Hematopoietic multipotent progenitor cell treated with erythropoietin and hydrocortisone succinate and interleukin-3 and kit ligand, for 8 days (in vitro differentiated cells): ENCODE data around the gene CYP4Z1.
"Not testable (repeated sequence)": the region's sequence is repeated elsewhere in the genome, so short reads cannot be mapped to it uniquely, and the experiment has no call there.

ENCODE experiments used
- DNase-seq: peaks from one replicate; pipeline ENCODE4 v3.0.0-alpha.2; 2015

The CYP4Z1 gene, protein sequence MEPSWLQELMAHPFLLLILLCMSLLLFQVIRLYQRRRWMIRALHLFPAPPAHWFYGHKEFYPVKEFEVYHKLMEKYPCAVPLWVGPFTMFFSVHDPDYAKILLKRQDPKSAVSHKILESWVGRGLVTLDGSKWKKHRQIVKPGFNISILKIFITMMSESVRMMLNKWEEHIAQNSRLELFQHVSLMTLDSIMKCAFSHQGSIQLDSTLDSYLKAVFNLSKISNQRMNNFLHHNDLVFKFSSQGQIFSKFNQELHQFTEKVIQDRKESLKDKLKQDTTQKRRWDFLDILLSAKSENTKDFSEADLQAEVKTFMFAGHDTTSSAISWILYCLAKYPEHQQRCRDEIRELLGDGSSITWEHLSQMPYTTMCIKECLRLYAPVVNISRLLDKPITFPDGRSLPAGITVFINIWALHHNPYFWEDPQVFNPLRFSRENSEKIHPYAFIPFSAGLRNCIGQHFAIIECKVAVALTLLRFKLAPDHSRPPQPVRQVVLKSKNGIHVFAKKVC

DNA sequence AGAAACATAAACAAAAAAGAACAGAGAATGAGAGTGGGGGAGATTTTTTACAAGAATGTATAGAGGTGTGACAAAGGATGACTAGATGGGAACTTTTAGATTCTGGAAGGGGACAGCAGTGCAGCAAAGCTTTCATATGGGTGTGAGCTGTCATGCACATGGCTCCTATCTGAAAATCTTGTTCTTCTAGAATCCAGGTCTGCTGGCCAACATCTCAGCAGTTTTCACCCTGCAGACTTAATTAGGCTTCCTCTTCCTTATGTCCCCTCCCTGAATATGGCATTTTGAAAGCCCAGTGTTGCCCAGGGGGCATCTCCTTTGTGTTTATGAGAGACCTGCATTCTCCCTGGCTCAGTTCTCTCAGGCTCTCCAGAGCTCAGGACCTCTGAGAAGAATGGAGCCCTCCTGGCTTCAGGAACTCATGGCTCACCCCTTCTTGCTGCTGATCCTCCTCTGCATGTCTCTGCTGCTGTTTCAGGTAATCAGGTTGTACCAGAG is at the start of gene CYP4Z1:
Gene CYP4Z1 (plus strand): TSS at position 135 of the 498 bp plus-strand sequence. CDS start 260 bp downstream, at position 395.
- no peak for DNase-seq

DNA sequence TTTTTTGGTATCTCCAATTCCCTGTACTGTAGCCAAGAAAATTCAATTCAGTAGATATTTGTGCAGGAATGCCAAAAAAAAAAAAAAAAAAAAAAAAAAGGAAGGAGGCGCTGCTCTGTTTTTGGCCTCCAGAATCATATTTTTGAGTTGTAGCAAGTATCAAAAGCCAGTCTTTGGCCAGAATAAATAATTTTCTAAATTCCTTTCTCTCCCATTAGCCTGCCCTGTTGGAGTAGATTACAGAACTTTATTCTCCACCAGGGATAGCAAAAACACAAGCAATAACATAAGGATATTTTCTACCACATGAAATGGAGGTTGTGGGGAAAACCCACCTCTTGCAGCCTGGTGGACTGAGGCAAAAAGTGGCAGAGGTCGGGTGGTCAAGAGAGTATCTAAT is 46.0 kb upstream of the CYP4Z1 start:
- no peak for DNase-seq

DNA sequence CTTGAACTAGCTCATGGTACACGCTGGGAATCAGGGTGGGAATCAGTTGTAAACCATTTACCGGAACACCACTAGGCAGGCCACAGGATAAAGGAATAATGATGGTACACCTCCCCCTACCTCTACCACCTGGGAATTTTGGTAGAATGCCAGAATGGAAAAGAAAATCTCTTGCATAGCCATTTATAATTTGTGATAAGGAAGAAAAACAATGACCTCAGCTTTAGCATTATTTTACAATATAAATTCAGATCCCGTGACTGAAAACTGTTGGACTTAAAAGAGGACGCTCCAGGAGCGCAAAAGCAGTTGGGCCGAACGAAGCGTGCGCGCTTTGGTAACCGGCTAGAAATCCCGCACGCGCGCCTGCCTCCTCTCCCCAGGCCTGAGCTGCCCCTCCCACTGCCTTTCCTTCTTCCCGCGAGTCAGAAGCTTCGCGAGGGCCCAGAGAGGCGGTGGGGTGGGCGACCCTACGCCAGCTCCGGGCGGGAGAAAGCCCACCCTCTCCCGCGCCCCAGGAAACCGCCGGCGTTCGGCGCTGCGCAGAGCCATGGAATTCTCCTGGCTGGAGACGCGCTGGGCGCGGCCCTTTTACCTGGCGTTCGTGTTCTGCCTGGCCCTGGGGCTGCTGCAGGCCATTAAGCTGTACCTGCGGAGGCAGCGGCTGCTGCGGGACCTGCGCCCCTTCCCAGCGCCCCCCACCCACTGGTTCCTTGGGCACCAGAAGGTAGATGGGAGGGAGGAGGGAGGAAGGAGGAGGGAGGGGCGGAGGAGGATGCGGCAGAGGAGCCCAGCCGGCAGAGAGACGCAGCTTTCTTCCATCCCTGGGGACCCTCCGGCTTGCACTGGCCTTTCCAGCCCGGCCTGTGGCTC is 43.5 kb upstream of the CYP4Z1 start, which contains the start of gene CYP4X1:
Gene CYP4X1 (plus strand): TSS at position 402 of the 873 bp plus-strand sequence. CDS start 149 bp downstream, at position 551.
- DNase-seq, result no peak

- no peak for DNase-seq
These were observed 42.8 kb upstream of the CYP4Z1 start for GRCh38 chr1:47024141-47024801.

GRCh38 chr1:47030170-47030805 is 36.7 kb upstream of the CYP4Z1 start:
- no peak for DNase-seq

- no peak for DNase-seq
These were observed 36.0 kb upstream of the CYP4Z1 start for GRCh38 chr1:47031059-47031458.

DNA sequence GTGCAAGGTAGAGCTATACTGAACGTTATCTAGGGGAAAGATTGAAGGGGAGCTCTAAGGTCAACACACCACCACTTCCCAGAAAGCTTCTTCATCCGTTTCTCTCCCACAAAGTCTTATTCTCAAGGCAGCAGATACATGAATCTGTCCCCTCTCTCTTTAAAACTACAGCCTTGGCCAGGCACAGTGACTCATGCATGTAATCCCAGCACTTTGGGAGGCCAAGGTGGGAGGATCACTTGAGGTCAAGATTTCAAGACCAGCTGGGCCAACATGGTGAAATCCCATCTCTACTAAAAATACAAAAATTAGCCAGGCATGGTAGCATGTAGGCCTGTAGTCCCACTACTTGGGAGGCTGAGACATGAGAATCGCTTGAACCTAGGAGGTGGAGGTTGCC is 35.4 kb upstream of the CYP4Z1 start:
- DNase-seq, result no peak

DNA sequence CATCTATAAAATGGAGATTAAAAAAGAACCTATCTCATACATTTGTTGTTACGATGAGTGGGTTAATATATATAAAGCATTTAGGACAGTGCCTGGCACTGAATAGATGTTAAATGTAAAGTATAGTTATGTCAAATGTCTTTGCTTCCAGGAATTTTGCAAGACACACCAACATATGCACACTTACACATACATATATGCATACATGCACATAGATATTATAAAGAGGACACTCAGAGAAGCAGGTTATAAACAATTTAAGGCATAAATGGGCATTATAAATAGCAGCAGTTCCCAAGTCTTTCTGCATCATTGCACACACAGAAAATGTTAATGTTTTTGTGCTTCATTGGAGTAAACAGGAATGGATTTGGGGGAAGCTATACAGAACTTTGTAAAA is 30.3 kb upstream of the CYP4Z1 start:
- DNase-seq, result no peak

GRCh38 chr1:47059376-47059775 is 7.7 kb upstream of the CYP4Z1 start:
- no peak for DNase-seq

DNA sequence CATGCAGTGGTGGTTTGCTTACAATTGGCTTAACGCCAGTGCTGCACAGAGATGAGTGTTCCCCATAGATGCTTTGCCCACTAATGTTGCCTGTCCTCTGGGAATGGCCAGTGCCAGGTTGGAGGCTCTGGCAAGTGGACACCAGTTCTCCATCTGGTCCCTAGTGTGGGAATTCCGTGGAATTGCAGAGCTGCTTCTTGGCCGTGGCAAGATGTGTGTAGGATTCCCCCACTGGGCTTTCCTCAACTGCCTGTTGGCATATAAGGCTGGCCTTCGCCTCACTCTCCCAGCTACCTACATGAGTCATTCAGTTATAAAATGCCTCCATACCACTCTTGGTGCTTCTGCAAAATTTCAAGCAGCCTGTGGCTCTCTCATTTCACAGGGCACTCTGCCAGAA is 2.0 kb downstream of the CYP4Z1 start:
- DNase-seq, result not testable (repeated sequence)

DNA sequence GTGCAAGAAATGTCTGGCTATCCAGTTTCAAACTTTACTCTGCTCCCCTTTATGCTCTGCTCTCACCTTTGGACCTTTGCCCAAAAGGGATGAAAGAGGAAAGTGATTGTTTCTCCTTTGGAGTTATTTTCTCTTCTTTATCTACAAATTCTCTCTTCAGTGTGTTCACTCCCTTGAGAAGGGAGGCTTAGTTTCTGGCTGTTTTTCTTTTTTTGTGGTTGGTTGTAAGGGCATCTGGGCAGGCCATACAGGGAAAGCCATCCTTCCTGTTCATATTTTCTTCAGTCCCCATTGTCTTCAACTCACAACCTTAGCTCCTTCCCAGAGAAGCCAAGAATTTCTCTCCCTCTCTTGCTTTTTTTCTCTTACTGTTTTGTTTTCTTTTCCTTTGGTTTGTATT is 2.5 kb downstream of the CYP4Z1 start:
- DNase-seq, result not testable (repeated sequence)

- peak; percentile 48 for DNase-seq
These were observed 22.3 kb downstream of the CYP4Z1 start for GRCh38 chr1:47089356-47089755.

GRCh38 chr1:47091476-47091875 is 24.4 kb downstream of the CYP4Z1 start:
- DNase-seq, result not testable (repeated sequence)

DNA sequence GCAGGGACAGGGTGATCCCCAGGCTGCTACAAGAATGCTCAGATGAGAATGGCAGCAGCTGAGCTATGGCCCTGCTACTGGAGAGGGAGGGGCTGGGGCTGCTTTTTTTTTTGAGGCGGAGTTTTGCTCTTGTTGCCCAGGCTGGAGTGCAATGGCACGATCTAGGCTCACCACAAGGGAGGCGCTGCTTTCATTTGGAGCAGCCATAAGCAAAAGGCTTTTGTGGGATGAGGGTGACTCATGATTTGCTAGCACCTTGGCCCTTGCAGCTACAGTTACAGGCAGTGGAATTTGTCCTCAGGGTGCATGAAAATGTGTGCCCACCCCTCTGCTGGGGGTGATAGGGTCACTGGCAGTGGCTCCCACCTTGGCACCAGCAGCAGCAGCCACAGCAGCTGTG is 37.8 kb downstream of the CYP4Z1 start:
- no peak for DNase-seq

GRCh38 chr1:47106792-47107191 is 39.8 kb downstream of the CYP4Z1 start:
- DNase-seq, result no peak

GRCh38 chr1:47107851-47108574 is 41.0 kb downstream of the CYP4Z1 start:
- not testable (repeated sequence) for DNase-seq

DNA sequence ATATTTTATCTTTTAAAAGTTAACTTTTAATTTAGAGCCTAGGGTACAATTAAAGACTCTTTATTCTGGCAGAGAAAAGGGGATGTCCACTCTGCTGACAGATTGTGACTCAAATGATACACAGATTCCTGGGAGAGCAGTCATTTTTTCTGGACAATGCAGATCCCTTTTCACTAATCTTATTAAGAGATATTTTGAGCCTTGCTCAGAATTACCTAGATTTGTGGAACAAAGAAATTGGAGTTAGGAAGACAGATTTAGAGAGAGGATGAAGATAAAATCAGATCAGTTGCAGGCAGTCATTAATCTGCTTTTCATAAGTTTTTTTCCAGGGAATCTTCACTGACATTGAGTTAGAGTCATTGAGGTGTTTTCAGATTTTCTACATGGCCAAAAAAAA is 42.5 kb downstream of the CYP4Z1 start:
- DNase-seq, result not testable (repeated sequence)

DNA sequence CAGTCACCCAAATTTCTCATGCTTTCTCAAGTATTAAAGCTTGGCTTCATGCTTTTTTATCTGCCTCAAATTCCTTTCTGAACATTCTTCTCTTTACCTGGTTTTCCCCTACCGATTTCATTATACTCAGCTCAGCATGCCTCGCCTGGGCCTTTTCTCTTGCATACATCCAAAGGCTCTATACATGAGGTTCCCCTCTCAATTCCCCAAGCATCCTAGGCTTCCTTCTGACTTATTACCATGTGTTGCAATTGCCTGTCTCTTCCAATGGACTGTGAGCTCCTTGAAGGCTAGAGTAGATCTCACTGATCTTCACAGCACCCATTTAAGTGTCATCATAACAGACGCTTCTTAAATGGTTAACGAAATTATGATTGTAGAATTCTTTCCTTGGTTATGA is 46.1 kb downstream of the CYP4Z1 start:
- DNase-seq, result no peak

DNA sequence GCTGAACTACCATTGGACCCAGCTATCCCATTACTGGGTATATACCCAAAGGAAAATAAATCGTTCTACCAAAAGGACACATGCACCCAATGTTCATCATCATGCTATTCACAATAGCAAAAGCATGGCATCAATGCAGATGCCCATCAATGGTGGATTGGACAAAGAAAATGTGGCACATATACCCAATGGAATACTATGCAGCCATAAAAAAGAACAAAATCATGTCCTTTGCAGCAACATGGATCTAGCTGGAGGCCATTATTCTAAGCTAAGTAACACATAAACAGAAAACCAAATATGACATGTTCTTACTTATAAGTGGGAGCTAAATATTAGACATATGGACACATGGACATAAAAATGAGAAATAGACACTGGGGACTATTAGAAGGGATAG is 54.0 kb downstream of the CYP4Z1 start:
- not testable (repeated sequence) for DNase-seq

GRCh38 chr1:47124834-47125233 is 57.8 kb downstream of the CYP4Z1 start:
- DNase-seq, result not testable (repeated sequence)

DNA sequence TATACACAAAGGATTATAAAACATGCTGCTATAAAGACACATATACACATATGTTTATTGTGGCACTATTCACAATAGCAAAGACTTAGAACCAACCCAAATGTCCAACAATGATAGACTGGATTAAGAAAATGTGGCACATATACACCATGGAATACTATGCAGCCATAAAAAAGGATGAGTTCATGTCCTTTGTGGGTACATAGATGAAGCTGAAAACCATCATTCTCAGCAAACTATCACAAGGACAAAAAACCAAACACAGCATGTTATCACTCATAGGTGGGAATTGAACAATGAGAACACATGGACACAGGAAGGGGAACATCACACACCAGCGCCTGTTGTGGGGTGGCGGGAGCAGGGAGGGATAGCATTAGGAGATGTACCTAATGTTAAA is 60.0 kb downstream of the CYP4Z1 start:
- DNase-seq, result not testable (repeated sequence)

DNA sequence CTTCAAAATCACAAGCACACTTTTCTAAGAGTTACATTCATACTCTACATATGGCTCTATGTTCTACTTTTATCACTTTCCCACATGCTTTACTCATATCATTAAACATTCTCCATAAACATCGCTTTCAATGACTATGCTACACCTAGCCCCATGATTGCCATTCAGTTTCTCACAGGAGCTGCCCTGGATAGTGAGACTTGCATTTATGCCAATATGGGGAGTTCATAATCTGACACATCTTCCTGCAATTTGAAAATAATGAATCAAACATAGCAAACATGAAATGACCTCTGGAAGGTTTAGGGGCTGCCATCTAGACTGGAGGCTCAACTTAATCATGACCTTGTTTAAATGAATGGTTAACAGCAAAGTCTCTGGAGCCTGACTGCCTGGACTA is 61.2 kb downstream of the CYP4Z1 start:
- DNase-seq, result no peak
